ENCODE data around the gene WDR1.

The WDR1 gene

GRCh38 chr4:10056334-10057022 lies 60.1 kb downstream of the WDR1 start:
- no peak for DNase-seq (ENCODE audit: low read depth)
- no peak for TF ChIP-seq CTCF (conservative IDR thresholded peaks at IDR 0.05; ENCODE audit: control insufficient read depth, insufficient read depth, low read depth, low read length)
- no peak overlapping the region for H3K4me3 ChIP-seq (ENCODE audit: control insufficient read depth, low read depth, low read length)

- TF ChIP-seq CTCF (conservative IDR thresholded peaks at IDR 0.05; ENCODE audit: control insufficient read depth, insufficient read depth, low read depth, low read length), result no peak
- DNase-seq (ENCODE audit: low read depth), result no peak
- no peak overlapping the region for H3K4me3 ChIP-seq (ENCODE audit: control insufficient read depth, low read depth, low read length)
These were observed 60.7 kb downstream of the WDR1 start for GRCh38 chr4:10055871-10056270.

GRCh38 chr4:10054571-10055041 lies 62.0 kb downstream of the WDR1 start:
- no peak for DNase-seq (ENCODE audit: low read depth)
- no peak overlapping the region for H3K4me3 ChIP-seq (ENCODE audit: control insufficient read depth, low read depth, low read length)
- no peak for TF ChIP-seq CTCF (conservative IDR thresholded peaks at IDR 0.05; ENCODE audit: control insufficient read depth, insufficient read depth, low read depth, low read length)

- TF ChIP-seq CTCF (conservative IDR thresholded peaks at IDR 0.05; ENCODE audit: control insufficient read depth, insufficient read depth, low read depth, low read length), result no peak
- DNase-seq (ENCODE audit: low read depth), result no peak
- no peak overlapping the region for H3K4me3 ChIP-seq (ENCODE audit: control insufficient read depth, low read depth, low read length)
These were observed 62.8 kb downstream of the WDR1 start for GRCh38 chr4:10053635-10054453.

GRCh38 chr4:10051517-10052135 lies 65.0 kb downstream of the WDR1 start:
- no peak overlapping the region for H3K4me3 ChIP-seq (ENCODE audit: control insufficient read depth, low read depth, low read length)
- TF ChIP-seq CTCF (conservative IDR thresholded peaks at IDR 0.05; ENCODE audit: control insufficient read depth, insufficient read depth, low read depth, low read length), result no peak
- no peak for DNase-seq (ENCODE audit: low read depth)

GRCh38 chr4:10050721-10051120 lies 65.9 kb downstream of the WDR1 start:
- no peak for TF ChIP-seq CTCF (conservative IDR thresholded peaks at IDR 0.05; ENCODE audit: control insufficient read depth, insufficient read depth, low read depth, low read length)
- DNase-seq (ENCODE audit: low read depth), result no peak
- no peak overlapping the region for H3K4me3 ChIP-seq (ENCODE audit: control insufficient read depth, low read depth, low read length)
